Measurements from ENCODE around the gene IRF9.
"Not testable (repeated sequence)": the region's sequence is repeated elsewhere in the genome, so short reads cannot be mapped to it uniquely, and the experiment has no call there.

The IRF9 gene

DNA sequence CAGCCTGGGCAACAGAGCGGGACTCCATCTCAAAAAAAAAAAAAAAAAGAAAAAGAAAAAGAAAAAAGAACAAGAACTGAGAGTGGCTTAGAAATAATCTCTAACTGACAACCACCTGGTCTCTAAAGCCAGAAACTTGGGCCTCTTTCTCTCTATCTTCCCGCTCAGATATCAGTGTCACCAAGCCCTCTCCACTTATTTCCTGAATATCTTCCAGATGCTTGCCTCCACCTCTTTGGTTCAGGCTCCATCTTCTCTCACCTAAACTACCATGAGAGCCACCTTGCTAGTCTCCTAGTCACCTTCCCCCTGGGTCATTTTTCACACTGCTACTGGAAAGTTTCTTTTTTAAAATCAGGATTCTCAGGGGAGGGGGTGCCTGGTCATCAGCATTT is 36.0 kb downstream of the IRF9 start:
- no peak for ATAC-seq
- TF ChIP-seq CSDC2 (CRISPR knock-in tag; IDR thresholded peaks at IDR 0.05) (no peak), ARNTL (CRISPR knock-in tag; IDR thresholded peaks at IDR 0.05; ENCODE audit: borderline replicate concordance, low read depth) (no peak), OSR1 (CRISPR knock-in tag; IDR thresholded peaks at IDR 0.05) (no peak), ZC3H10 (CRISPR knock-in tag; IDR thresholded peaks at IDR 0.05) (no peak), RARB (CRISPR knock-in tag; IDR thresholded peaks at IDR 0.05) (no peak), ZFP30 (CRISPR knock-in tag; IDR thresholded peaks at IDR 0.05) (no peak), GLIS3 (CRISPR knock-in tag; IDR thresholded peaks at IDR 0.05) (no peak), TCF4 (CRISPR knock-in tag; IDR thresholded peaks at IDR 0.05; ENCODE audit: borderline replicate concordance) (no peak), ZNF70 (CRISPR knock-in tag; IDR thresholded peaks at IDR 0.05) (no peak), ZNF8 (CRISPR knock-in tag; IDR thresholded peaks at IDR 0.05) (no peak), ESRRG (CRISPR knock-in tag; IDR thresholded peaks at IDR 0.05) (no peak)
- TF ChIP-seq, protein P1, sequence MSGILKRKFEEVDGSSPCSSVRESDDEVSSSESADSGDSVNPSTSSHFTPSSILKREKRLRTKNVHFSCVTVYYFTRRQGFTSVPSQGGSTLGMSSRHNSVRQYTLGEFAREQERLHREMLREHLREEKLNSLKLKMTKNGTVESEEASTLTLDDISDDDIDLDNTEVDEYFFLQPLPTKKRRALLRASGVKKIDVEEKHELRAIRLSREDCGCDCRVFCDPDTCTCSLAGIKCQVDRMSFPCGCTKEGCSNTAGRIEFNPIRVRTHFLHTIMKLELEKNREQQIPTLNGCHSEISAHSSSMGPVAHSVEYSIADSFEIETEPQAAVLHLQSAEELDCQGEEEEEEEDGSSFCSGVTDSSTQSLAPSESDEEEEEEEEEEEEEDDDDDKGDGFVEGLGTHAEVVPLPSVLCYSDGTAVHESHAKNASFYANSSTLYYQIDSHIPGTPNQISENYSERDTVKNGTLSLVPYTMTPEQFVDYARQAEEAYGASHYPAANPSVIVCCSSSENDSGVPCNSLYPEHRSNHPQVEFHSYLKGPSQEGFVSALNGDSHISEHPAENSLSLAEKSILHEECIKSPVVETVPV (CRISPR knock-in tag; IDR thresholded peaks at IDR 0.05), result no peak
- TF ChIP-seq, protein P2, sequence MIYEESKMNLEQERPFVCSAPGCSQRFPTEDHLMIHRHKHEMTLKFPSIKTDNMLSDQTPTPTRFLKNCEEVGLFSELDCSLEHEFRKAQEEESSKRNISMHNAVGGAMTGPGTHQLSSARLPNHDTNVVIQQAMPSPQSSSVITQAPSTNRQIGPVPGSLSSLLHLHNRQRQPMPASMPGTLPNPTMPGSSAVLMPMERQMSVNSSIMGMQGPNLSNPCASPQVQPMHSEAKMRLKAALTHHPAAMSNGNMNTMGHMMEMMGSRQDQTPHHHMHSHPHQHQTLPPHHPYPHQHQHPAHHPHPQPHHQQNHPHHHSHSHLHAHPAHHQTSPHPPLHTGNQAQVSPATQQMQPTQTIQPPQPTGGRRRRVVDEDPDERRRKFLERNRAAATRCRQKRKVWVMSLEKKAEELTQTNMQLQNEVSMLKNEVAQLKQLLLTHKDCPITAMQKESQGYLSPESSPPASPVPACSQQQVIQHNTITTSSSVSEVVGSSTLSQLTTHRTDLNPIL (CRISPR knock-in tag; IDR thresholded peaks at IDR 0.05; ENCODE audit: low read depth), result no peak
- TF ChIP-seq, protein P3, sequence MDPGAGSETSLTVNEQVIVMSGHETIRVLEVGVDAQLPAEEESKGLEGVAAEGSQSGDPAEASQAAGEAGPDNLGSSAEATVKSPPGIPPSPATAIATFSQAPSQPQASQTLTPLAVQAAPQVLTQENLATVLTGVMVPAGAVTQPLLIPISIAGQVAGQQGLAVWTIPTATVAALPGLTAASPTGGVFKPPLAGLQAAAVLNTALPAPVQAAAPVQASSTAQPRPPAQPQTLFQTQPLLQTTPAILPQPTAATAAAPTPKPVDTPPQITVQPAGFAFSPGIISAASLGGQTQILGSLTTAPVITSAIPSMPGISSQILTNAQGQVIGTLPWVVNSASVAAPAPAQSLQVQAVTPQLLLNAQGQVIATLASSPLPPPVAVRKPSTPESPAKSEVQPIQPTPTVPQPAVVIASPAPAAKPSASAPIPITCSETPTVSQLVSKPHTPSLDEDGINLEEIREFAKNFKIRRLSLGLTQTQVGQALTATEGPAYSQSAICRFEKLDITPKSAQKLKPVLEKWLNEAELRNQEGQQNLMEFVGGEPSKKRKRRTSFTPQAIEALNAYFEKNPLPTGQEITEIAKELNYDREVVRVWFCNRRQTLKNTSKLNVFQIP (CRISPR knock-in tag; IDR thresholded peaks at IDR 0.05; ENCODE audit: borderline replicate concordance, low read depth), result no peak

DNA sequence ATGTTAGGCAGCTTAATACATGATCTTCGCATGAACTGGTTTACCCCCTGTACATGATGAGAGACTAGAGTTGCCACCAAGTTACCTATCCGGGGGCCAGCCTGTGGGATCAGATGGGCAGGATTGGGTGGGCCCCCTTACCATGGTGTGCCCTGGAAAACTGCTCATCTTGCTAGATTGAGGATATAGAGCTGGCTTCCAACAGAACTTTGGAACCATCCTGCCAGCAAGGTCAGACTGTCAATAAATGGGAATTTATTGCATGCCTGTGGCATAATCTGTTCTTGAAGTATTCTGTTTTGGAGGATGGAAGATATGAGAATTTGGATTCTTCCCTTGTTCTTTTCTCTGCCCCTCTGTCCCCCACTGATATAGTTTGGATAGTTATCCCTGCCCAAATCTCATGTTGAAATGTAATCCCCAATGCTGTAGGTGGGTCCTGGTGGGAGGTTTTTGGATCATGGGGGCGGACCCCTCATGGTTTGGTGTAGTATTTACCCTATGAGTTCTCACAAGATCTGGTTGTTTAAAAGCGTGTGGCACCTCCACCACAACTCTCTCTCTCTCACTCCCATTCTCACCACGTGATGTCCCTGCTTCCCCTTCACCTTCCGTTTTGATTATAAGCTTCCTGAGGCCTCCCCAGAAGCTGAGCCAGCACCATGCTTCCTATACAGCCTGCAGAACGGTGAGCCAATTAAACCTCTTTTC is 37.9 kb downstream of the IRF9 start:
- ATAC-seq, result no peak
- TF ChIP-seq ZNF565 (CRISPR knock-in tag; conservative IDR thresholded peaks at IDR 0.05; ENCODE audit: low read depth), result no peak

DNA sequence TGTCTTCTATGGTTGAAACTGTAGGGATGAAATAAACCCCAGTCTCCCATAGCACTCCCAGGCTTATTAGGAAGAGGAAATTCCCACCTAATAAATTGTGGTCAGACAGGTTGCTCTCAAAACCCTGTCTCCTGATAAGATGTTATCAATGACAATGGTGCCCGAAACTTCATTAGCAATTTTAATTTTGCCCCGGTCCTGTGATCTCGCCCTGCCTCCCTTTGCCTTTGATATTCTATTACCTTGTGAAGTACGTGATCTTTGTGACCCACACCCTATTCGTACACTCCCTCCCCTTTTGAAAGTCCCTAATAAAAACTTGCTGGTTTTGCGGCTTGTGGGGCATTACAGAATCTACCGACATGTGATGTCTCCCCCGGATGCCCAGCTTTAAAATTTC is 41.5 kb downstream of the IRF9 start:
- ATAC-seq, result not testable (repeated sequence)

DNA sequence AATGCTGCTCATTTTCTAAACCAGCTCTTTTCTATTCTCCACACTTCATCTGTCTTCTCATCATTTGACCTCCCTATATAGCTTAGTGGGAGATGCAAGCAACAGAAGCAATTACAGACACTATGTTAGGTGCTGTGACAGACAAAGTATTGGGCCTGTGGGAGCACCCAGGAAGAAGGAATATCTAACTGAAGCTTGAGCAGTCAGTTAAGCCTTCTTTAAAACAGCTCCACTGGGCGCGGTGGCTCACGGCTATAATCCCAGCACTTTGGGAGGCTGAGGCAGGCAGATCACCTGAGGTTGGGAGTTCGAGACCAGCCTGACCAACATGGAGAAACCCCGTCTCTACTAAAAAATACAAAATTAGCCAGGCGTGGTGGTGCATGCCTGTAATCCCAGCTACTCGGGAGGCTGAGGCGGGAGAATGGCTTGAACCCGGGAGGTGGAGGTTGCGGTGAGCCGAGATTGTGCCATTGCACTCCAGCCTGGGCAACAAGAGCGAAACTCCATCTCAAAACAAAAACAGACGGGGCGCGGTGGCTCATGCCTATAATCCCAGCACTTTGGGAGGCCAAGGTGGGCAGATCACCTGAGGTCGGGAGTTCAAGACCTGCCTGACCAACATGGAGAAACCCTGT is 42.3 kb downstream of the IRF9 start:
- not testable (repeated sequence) for ATAC-seq

DNA sequence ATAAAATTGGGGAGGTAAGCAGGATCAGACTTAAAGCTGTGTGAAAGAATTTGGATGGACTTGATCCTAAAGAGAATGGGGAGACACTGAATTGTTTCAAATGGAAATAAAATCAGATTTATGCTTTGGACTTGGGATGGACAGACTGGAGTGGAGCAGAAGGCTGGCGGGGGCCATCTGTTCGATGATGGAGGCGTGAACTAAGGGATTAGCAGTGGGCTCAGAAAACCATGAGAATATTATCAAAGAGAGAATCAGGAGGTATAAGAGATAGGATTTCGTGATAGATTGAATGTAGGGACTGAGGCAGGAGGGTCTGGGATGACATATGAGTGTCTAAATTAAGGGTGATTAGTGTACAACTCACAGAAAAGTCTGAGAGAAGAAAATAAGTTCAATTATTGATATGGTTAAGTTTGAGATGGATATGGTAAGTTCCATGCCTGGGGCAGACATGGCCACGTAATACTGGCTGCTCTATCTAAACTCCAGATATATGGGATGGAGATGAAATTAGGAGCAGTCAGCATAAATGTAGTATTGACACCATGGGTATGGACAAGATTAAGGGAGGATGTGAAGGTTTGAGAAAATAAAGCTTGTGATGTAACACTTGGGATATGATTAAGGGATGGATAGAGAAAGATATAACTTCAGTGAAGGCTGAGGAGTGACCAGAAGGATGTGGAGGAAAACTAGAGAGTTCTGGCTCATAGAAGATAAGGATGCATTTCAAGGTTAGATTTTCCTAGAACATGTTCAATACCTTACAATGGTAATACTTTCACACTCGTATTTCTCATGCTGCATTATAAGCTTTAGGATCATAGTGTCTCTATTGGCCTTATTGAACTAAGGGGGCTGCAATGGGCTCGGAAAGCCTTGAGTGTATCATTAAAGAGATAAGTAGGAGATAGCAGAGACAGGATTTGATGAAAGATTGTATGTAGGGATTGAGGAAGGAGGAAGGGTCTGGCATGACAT is 43.4 kb downstream of the IRF9 start:
- TF ChIP-seq, protein P3 (CRISPR knock-in tag; IDR thresholded peaks at IDR 0.05; ENCODE audit: borderline replicate concordance, low read depth), result no peak
- TF ChIP-seq, protein P4, sequence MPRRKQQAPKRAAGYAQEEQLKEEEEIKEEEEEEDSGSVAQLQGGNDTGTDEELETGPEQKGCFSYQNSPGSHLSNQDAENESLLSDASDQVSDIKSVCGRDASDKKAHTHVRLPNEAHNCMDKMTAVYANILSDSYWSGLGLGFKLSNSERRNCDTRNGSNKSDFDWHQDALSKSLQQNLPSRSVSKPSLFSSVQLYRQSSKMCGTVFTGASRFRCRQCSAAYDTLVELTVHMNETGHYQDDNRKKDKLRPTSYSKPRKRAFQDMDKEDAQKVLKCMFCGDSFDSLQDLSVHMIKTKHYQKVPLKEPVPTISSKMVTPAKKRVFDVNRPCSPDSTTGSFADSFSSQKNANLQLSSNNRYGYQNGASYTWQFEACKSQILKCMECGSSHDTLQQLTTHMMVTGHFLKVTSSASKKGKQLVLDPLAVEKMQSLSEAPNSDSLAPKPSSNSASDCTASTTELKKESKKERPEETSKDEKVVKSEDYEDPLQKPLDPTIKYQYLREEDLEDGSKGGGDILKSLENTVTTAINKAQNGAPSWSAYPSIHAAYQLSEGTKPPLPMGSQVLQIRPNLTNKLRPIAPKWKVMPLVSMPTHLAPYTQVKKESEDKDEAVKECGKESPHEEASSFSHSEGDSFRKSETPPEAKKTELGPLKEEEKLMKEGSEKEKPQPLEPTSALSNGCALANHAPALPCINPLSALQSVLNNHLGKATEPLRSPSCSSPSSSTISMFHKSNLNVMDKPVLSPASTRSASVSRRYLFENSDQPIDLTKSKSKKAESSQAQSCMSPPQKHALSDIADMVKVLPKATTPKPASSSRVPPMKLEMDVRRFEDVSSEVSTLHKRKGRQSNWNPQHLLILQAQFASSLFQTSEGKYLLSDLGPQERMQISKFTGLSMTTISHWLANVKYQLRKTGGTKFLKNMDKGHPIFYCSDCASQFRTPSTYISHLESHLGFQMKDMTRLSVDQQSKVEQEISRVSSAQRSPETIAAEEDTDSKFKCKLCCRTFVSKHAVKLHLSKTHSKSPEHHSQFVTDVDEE (CRISPR knock-in tag; IDR thresholded peaks at IDR 0.05), result no peak
- no peak for TF ChIP-seq ZNF565 (CRISPR knock-in tag; conservative IDR thresholded peaks at IDR 0.05; ENCODE audit: low read depth)
- TF ChIP-seq ISL1 (CRISPR knock-in tag; IDR thresholded peaks at IDR 0.05), result no peak
- TF ChIP-seq SNAI2 (CRISPR knock-in tag; IDR thresholded peaks at IDR 0.05), result no peak
- no peak for TF ChIP-seq OSR1 (CRISPR knock-in tag; IDR thresholded peaks at IDR 0.05)
- no peak for TF ChIP-seq RARB (CRISPR knock-in tag; IDR thresholded peaks at IDR 0.05)
- TF ChIP-seq ZNF70 (CRISPR knock-in tag; IDR thresholded peaks at IDR 0.05), result no peak
- no peak for TF ChIP-seq TOX (CRISPR knock-in tag; IDR thresholded peaks at IDR 0.05; ENCODE audit: borderline replicate concordance)
- no peak for TF ChIP-seq ZFP30 (CRISPR knock-in tag; IDR thresholded peaks at IDR 0.05)
- no peak for TF ChIP-seq ESRRG (CRISPR knock-in tag; IDR thresholded peaks at IDR 0.05)
- TF ChIP-seq ARNTL (CRISPR knock-in tag; IDR thresholded peaks at IDR 0.05; ENCODE audit: borderline replicate concordance, low read depth), result no peak
- no peak for TF ChIP-seq ZC3H10 (CRISPR knock-in tag; IDR thresholded peaks at IDR 0.05)
- no peak for TF ChIP-seq CSDC2 (CRISPR knock-in tag; IDR thresholded peaks at IDR 0.05)
- no peak for TF ChIP-seq BACH2 (CRISPR knock-in tag; IDR thresholded peaks at IDR 0.05; ENCODE audit: borderline replicate concordance)
- TF ChIP-seq PPARA (CRISPR knock-in tag; IDR thresholded peaks at IDR 0.05; ENCODE audit: borderline replicate concordance), result no peak
- ATAC-seq, result no peak
